K562 treated with DMSO at 1 percent for 24 hours (cell line): ENCODE results near the gene GKN1. TPM values are rescaled to one million over a fixed set of nuclear protein-coding genes. Genes with fewer than 3 reads are reported as not detected.

Source experiments
- total RNA-seq: library from RNA; unstranded; fragments of 300-600 nt; gene quantifications from 2 replicates; pipeline ENCODE4 v1.2.3, GENCODE V29; 2022; ENCODE audit warnings: low read depth; ENCODE audit not compliant: insufficient read depth

GKN1 gene, protein sequence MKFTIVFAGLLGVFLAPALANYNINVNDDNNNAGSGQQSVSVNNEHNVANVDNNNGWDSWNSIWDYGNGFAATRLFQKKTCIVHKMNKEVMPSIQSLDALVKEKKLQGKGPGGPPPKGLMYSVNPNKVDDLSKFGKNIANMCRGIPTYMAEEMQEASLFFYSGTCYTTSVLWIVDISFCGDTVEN
- total RNA-seq, result not detected in 2 replicates

DNA sequence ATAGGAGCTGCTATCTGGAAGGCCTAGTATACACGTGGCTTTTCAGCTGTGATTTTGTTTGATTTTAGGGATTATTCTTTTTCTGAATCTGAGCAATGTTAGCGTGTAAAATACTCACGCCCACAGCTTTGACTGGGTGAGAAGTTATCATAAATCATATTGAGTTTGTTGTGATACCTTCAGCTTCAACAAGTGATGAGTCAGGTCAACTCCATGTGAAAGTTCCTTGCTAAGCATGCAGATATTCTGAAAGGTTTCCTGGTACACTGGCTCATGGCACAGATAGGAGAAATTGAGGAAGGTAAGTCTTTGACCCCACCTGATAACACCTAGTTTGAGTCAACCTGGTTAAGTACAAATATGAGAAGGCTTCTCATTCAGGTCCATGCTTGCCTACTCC is at the start of gene GKN1:
GKN1 (plus strand) TSS at position 386 of the 400 bp plus-strand sequence. CDS start 42 bp downstream, outside the sequence.

DNA sequence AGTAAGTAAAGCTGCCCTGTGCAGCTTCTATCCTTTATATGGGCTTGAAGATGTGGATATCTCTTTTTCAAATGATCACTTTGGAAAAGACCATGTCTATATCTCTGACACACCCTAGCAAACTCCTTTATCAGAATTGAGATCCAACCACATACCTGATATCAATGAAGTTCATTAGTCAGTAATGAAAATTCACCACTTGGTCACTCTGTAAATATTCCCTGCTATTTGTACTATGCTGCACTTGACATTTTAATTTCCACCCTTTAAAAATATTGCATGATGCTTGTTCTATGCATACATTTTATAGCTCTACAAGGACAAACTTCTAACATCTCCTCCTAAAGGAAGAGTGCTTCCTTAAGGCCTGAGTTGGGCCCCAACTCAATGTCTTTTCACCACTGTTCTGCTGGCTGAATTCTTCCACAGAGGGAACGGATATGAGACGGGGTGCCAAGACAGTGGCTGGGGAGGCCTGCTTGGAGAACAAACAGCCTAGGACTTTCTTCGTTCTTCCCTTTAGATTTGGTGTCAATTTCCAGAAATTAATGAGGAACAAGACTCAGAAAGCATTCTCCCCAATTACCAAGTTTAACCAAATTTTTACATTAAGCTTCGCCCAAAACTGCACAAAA is 21.4 kb upstream of the GKN1 start, which contains the start of gene GKN2:
GKN2 (minus strand) TSS at position 7 of the 635 bp plus-strand sequence. CDS start 32 bp downstream, outside the sequence.

DNA sequence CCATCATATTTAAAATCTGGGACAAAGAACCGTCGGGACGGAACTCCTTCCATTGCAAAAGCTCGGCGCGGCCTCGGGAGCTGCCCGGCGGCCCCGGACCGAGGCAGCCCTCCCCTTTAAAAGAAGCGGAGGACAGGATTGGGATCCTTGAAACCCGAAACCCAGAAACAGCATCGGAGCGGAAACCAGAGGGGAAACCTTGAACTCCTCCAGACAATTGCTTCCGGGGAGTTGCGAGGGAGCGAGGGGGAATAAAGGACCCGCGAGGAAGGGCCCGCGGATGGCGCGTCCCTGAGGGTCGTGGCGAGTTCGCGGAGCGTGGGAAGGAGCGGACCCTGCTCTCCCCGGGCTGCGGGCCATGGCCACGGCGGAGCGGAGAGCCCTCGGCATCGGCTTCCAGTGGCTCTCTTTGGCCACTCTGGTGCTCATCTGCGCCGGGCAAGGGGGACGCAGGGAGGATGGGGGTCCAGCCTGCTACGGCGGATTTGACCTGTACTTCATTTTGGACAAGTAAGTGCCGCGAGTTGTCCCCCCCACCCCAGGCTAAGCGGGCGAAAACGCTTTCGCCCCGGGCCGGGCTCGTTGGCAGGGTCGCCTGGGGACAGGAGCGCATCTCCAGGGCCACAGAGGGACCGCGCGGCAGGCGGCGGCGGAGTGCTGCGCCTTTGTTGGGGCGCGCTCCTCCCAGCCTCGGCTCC is 38.9 kb downstream of the GKN1 start, which contains the start of gene ANTXR1:
ANTXR1 (plus strand) TSS at position 38 of the 698 bp plus-strand sequence; CDS start at position 359, 321 bp downstream.

Other genes with a start within 250 kb of the GKN1 start
- 18.4 and 22.7 TPM in 2 replicates for gene ARHGAP25, start 239.8 kb upstream of the GKN1 start, total RNA-seq
- 0.17 TPM in 1 of 2 replicates, not detected in the other for gene BMP10, start 103.2 kb upstream of the GKN1 start, total RNA-seq
- not detected in 2 replicates for gene GKN2, start 21.7 kb upstream of the GKN1 start, total RNA-seq
- 3.7 and 4.3 TPM in 2 replicates for gene ANTXR1, start 38.5 kb downstream of the GKN1 start, total RNA-seq